HPDE6-E6E7 (cell line): ENCODE data around the gene RASGEF1B.

Experiments used
- DNase-seq: peaks from one replicate; pipeline ENCODE4 v3.0.0; 2011; ENCODE audit warnings: missing footprints; ENCODE audit errors: extremely low spot score

Gene RASGEF1B

GRCh38 chr4:81471588-81472280 lies at the start of gene RASGEF1B:
Gene RASGEF1B, minus strand, starts transcription at chr4:81471907. Its CDS starts 12,399 bp downstream, at chr4:81459508.
- peak; percentile 77 for DNase-seq

- no peak for DNase-seq
Measured at GRCh38 chr4:81519856-81520255, 48.1 kb upstream of the RASGEF1B start.

GRCh38 chr4:81519427-81519773 lies 47.7 kb upstream of the RASGEF1B start:
- DNase-seq, result no peak

- no peak for DNase-seq
Measured at GRCh38 chr4:81518762-81519426, 47.2 kb upstream of the RASGEF1B start.

- no peak for DNase-seq
Measured at GRCh38 chr4:81516241-81516640, 44.5 kb upstream of the RASGEF1B start.

GRCh38 chr4:81512757-81513501 lies 41.2 kb upstream of the RASGEF1B start:
- no peak for DNase-seq

- DNase-seq, result no peak
Measured at GRCh38 chr4:81512001-81512756, 40.5 kb upstream of the RASGEF1B start.

- no peak for DNase-seq
Measured at GRCh38 chr4:81510643-81511178, 39.0 kb upstream of the RASGEF1B start.

- no peak for DNase-seq
Measured at GRCh38 chr4:81509822-81510221, 38.1 kb upstream of the RASGEF1B start.

GRCh38 chr4:81509191-81509590 lies 37.5 kb upstream of the RASGEF1B start:
- no peak for DNase-seq

GRCh38 chr4:81508411-81509185 lies 36.9 kb upstream of the RASGEF1B start:
- DNase-seq, result no peak

GRCh38 chr4:81507530-81507929 lies 35.8 kb upstream of the RASGEF1B start:
- no peak for DNase-seq

- no peak for DNase-seq
Measured at GRCh38 chr4:81506731-81507130, 35.0 kb upstream of the RASGEF1B start.

GRCh38 chr4:81505726-81506125 lies 34.0 kb upstream of the RASGEF1B start:
- DNase-seq, result no peak

GRCh38 chr4:81505004-81505598 lies 33.4 kb upstream of the RASGEF1B start:
- DNase-seq, result no peak

GRCh38 chr4:81504112-81505003 lies 32.7 kb upstream of the RASGEF1B start:
- no peak for DNase-seq

- no peak for DNase-seq
Measured at GRCh38 chr4:81503586-81503985, 31.9 kb upstream of the RASGEF1B start.

GRCh38 chr4:81502564-81502963 lies 30.9 kb upstream of the RASGEF1B start:
- DNase-seq, result no peak

- DNase-seq, result no peak
Measured at GRCh38 chr4:81499840-81500239, 28.1 kb upstream of the RASGEF1B start.
